ENCODE results near the gene PHACTR2.
"Not testable (repeated sequence)": the region's sequence is repeated elsewhere in the genome, so short reads cannot be mapped to it uniquely, and the experiment has no call there.

Gene PHACTR2

GRCh38 chr6:143699430-143699825 lies 21.7 kb downstream of the PHACTR2 start:
- no peak for DNase-seq

DNA sequence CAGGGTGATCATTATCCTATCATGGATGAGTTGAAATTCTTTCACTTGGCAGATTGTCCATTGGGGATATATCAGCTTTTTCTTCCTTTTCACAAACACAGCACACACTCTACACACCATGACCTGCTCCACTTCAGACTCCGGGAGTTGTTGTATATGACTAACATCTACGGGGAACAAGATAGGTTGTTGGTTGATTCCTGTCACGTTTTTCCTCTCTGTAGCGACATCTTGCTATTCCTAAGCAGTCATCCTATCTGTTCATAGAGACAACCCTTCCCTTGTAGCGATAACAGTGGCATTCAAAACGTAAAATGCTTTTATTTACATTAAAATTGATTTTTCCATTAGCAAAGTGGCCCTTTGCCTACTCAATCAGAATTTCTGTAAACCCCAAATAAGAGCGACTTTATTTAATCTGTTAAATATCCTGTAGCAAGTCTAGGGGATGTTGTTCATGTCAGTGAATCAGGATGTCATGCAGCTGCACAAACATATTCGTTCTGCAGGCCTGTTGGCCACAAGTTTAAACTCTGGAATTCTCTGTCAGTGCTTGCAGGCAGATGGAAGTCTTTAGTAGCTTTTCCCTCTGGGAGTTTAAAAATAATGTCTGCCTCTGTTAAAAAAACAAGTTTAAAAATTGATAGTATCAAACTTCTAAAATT lies 23.1 kb downstream of the PHACTR2 start:
- no peak for DNase-seq

DNA sequence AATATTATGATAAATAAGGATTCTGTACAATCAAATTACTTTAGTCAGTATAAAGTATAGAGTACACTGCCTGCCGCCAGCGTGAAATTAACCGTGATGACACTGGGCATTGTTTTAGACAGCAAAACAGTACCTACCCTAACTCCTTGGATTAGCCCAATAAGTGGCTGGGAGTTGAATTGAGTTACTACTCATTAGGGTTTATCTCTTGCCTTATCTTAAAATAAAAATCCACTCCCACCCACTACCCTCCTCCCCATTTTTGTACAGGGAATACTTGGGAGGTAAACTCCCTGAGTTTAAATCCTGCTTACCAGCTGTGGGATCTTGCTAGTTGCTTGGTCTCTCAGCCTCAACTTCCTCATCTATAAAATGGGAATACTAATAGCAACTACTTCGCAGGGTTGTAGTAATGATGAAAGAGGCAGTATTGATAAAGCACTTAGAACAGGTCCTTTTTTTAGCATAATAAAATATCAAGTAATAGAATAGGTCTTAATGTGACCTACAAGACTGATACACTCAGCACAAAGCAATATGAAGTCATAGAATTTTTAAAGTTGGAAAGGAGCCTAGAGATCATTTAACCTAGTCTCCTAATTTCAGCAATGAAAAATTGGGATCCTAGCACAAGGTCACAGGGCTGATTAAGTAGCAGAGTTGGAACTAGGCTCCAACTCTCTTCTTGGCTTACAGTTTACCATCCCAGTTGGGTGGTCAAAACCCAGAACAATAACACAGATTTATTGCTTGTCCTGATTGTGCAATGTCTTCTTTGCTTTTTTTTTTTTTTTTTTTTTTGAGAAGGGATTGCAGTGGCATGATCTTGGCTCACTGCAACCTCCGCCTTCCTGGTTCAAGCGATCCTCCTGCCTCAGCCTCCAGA lies 23.8 kb downstream of the PHACTR2 start:
- DNase-seq, result no peak

DNA sequence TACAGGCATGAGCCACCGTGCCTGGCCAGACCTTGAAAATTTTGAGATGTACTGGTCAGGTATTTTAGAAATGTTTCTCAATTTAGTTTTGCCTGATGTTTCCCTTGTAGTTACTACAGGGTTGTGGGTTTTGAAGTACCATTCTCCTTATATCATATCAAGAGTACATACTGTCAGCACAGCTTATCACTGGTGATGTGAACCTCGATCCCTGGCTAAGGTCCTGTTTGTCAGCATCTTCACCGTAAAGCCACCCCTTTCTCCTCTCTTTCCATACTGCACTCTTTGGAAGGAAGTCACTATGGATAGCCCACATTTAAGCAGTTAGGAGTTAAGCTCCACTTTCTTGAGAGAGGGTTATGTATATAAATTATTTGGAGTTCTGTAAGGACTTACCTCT lies 27.8 kb downstream of the PHACTR2 start:
- no peak for DNase-seq

- no peak for DNase-seq
Measured at GRCh38 chr6:143707697-143708096, 29.9 kb downstream of the PHACTR2 start.

DNA sequence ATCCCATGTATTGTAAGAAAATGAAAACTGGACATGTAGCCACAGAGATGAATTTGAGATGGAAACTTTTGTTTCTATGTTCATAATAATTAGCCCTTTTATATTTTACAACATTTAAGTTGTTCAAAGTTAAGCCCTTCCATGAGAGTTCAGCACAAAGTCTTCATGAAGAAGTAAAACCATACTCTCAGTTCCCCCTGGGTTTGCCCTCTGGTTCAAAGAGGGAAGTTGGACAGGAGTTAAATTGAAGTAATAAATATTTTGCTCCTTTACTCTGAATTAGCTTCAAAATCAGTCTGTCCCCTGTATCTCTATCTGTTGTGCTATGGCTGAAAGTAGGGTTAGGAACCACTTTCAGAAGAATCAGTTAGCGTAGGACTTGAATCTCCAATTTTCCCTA lies 31.1 kb downstream of the PHACTR2 start:
- no peak for DNase-seq

DNA sequence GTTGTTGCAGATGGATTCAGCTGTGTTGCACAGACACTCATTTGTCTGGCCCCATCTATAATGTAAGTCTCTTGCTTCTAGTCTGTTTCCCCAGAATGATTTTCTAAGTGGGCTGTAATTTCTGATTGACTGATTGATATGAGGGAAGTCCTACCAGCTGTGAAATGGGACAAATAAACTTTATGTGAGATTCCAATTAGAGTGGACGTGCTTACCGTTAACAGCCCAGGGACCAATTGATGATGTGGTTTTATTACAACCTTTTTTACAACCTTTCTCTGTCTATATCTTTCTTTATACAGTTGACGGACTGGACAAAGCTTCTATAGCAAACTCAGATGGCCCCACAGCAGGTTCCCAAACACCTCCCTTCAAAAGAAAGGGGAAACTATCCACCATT lies 33.9 kb downstream of the PHACTR2 start:
- DNase-seq, result no peak

- no peak for DNase-seq
Measured at GRCh38 chr6:143718472-143718871, 40.7 kb downstream of the PHACTR2 start.

DNA sequence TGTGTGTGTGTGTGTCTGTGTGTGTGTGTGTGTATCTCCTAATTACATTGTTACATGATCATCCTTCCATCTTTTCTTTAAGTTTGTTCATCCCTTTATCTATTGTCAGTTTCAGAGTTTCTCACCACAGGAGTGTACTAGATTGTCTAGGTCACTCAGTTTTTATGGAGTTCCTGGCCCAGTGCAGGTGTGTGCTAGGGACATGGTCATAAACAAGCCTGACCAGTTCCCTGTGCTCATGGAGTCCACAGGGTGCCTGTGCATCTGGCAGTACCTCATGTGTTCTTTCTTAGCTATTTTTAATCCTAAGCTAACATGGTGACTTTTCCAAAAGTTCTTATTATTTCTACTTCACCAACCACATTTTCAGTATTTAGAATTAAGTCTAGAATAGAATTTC lies 43.9 kb downstream of the PHACTR2 start:
- DNase-seq, result no peak

DNA sequence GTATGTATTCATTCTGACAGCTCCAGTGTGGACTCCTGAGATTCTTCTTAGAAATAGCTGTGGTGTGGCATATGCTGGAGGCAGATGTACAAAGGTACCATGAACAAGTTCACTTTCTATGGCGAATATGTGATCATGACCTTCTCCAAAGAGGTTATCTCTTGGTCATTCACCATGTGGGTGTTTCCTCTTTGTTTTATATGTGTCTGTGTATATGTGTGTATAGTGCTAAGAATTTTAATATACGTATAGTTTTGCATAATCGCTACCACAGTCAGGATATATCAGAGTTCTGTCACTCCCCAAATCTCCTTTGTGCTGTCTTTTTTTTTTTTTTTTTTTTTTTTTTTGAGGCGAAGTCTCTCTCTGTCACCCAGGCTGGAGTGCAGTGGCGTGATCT lies 47.1 kb downstream of the PHACTR2 start:
- no peak for DNase-seq

GRCh38 chr6:143726015-143726647 lies 48.4 kb downstream of the PHACTR2 start:
- DNase-seq, result no peak

- DNase-seq, result no peak
Measured at GRCh38 chr6:143727035-143727434, 49.3 kb downstream of the PHACTR2 start.

DNA sequence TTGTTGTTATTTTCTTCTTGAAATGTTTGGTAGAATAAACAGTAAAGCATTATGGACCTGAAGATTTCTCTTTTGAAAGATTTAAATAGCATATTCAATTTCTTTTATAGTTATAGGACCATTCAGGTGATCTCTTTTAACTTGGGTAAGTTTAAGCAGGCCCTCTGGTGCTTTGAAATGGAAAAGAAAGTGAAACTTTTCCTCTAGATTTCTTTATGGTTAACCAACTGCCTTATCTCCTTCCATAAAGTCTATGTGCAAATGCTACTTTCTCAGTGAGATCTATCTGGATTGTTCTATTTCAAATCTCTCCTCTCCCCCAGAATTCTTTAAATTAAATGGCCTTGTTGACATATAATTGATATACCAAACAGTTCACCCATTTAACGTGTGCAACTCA lies 54.0 kb downstream of the PHACTR2 start:
- no peak for DNase-seq

DNA sequence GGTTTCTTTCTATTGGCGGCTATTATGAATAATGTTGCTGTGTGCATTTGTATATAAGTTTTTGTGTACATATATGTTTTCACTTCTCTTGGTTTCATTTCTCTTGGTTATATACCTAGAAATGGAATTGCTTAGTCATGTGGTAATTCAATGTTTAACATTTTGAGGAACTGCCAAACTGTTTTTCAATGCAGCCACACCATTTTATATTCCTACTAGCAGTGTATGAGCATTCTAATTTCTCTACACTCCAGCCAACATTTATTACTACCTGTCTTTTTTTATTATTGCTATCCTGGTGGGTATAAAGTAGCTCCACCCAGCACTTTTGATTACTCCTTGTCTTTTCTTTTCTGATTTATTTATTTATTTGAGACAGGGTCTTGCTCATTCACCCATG lies 54.8 kb downstream of the PHACTR2 start:
- no peak for DNase-seq

DNA sequence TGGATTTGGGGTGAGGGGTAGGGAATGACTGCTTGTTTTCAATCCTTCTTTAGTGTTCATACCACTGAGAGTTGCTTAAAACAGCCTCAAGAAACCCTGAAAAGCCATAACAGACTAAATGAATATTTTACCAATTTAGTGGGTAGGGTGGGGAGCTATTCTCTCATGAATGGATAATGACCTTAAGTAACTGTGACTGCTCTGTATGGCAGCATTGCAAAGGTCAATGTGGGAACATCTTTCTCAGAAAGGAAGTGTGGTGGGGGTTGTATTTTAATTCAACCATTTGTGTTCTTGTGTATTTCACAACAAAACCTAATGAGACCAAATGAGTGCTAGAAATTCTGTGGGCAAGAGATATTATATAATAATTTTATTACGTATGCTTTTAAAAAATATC lies 55.7 kb downstream of the PHACTR2 start:
- DNase-seq, result no peak

- no peak for DNase-seq
Measured at GRCh38 chr6:143734641-143735063, 56.9 kb downstream of the PHACTR2 start.

DNA sequence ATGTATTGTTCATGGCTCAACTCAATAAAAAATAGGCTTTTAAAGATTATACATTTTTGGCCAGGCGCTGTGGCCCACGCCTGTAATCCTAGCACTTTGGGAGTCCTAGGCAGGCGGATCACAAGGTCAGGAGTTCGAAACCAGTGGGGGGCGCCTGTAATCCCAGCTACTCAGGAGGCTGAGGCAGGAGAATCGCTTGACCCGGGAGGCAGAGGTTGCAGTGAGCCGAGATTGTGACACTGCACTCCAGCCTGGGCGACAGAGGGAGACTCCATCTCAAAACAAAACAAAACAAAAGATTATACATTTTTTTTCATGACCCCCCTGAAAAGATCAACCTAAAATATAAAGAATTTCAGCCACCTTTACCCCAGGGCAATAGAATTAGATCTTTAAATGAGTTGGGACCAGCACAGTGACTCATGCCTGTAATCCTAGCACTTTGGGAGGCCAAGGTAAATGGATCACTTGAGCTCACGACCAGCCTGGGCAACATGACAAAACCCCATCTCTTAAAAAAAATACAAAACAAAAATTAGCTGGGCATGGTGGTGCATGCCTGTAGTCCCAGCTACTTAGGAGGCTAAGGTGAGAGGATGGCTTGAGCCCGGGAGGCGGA lies 60.4 kb downstream of the PHACTR2 start:
- DNase-seq, result not testable (repeated sequence)

DNA sequence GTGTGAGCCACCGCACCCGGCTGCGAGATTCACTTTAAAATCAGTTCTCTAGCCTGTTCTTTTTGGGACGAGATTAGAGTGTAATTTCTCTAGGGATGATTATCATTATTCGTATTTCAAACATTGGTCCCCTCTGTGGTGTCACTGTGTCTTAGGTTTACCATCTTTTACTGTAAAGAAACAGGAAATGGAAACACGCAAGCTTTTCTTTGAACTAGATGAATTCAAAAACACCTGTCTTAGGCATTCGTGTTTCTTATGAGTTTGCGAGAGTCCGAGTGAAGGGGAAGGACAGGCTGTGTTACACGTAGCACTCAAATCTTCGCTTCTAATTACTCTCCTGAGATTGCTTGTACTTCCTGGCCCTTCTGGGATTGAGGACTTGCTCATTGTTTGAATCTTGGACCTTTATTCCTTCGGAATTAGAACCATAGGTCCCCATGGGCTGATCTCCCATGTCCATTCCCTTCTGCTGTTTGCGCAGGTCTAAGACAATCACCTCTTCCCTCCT lies 61.6 kb downstream of the PHACTR2 start:
- no peak for DNase-seq

GRCh38 chr6:143740213-143740612 lies 62.4 kb downstream of the PHACTR2 start:
- no peak for DNase-seq

DNA sequence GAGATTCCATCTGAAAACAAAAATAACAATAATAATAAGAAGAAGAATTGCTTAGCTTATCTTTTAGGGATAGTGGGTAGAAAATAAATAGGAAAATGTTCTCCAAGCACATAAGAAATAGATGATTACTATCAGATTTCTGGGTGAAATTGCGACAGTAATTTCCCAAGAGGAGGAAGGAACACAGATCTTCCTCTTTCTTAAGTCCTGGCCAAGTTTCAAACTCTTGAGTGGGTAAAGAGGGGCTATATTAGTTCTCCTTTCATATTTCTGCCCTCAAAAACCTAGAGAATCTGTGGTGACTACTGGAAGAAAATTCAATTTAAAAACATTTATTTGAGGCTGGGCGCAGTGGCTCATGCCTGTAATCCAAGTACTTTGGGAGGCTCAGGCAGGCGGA lies 63.7 kb downstream of the PHACTR2 start:
- DNase-seq, result no peak

- DNase-seq, result no peak
Measured at GRCh38 chr6:143742070-143742954, 64.5 kb downstream of the PHACTR2 start.

DNA sequence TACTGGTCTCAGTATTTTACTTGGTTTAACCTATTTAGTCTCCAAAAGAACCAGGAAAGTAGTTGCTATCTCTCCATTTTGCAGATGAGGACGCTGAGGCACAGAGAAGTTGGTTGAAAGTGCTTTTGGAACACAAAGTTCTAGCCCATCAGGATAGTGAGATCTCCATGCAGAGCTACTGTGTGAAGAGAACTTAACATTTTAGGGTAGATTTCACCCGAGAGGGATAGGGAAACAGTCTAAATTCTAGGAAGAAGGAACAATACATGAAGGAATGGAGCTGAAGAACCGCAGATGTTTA lies 65.1 kb downstream of the PHACTR2 start:
- no peak for DNase-seq
